ENCODE measurements around the gene CAPN15. TPM values are rescaled to one million over a fixed set of nuclear protein-coding genes. Genes with fewer than 3 reads are reported as not detected.
A peak's percentile ranks its signal among the peaks of the same experiment; 100 is the strongest.

CAPN15 gene
- total RNA-seq, 4 donors from 2014 or later: 21.8 to 42.7 (median 29.2) TPM

DNA sequence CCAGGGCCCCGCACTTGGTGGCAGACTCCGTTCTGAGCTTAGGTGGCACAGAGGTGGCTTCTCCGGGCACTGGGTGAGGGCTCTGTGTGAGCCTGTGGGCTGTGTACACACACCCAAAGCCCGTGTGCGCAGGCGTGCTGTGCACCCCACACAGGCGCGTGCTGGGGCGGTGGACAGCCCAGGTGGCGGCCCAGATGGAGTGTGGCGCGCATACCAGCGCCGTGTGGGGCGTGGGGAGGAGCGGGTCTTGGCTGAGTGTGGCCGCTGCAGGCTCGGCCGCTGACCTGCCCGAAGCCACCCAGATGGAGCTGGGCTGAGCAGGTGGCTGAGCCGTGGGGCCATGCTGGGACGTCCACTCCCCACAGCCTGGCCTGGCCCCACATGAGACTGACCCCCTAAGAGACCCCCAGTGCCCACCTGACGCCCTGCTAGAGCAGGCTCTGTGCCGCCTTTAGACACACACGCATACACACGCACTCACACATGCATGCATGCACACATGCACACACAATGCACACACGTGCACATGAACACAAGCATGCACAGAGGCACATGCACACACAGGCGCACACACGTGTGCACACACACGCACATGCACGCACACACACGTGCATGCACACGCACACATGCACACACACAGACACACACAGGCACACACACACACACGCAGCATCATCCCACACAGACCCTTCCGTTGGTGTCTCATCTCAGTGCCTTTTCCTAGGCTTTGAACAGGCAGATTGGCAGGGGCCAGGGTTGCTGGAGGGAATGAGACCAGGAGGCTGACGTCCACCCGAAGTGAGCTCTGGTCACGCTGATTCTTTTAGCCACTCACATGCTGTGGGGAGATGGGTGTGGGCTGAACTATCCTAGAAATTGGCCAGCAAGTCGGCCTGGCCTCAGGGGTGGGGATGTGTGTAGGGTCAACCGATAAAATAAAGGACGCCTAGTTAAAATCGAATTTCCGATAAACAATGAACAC is 34.7 kb downstream of the CAPN15 start:
- Histone ChIP-seq H3K36me3 (no peaks in the 10 kb centered on the region), H3K9me3 (no peaks in the 10 kb centered on the region), H3K27me3 (peaks cover 75% of the 10 kb centered on the region), H3K27ac (no peak overlapping the region), H3K4me1 (peaks cover 0 to 49% (median 25%) of the 10 kb centered on the region in 3 donors), H3K4me3 (no peak overlapping the region)
- TF ChIP-seq POLR2A (IDR thresholded peaks at IDR 0.05) (no peak), EP300 (IDR thresholded peaks at IDR 0.05) (no peak), CTCF (IDR thresholded peaks at IDR 0.05) (no peak), POLR2AphosphoS5 (IDR thresholded peaks at IDR 0.05) (no peak)
- WGBS, 2 donors (ENCODE audit: low coverage in 1 of 2): 63 to 70% methylated on average over 3 to 11 of the region's 43 CpGs
- ATAC-seq: no peak

DNA sequence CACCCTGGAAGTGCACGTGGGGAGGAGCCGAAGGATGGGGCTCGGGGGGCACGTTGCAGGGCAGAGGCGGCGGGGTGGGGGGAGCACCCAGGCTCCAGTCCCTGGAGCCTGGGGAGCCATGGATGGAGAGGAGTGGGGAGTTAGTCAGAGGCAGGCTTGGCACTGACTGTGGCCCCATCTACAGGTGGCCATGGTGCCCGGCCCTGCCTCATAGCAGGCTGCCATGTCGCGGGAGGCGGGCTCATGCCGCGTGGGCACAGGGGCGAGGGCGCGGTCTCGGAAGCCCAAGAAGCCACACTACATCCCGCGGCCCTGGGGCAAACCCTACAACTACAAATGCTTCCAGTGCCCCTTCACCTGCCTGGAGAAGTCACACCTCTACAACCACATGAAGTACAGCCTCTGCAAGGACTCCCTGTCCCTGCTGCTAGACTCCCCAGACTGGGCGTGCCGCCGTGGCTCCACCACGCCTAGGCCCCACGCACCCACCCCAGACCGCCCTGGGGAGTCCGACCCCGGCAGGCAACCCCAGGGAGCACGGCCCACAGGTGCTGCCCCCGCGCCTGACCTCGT is 35.6 kb downstream of the CAPN15 start:
- Histone ChIP-seq H3K36me3 (no peaks in the 10 kb centered on the region), H3K9me3 (no peaks in the 10 kb centered on the region), H3K27me3 (peaks cover 68% of the 10 kb centered on the region), H3K27ac (no peak overlapping the region), H3K4me1 (peaks cover 0 to 59% (median 28%) of the 10 kb centered on the region in 3 donors), H3K4me3 (no peak overlapping the region)
- no peak for ATAC-seq
- 40% methylated on average over 2 of the region's 30 CpGs; no CpG with 5 or more reads in 1 of the 2 donors for WGBS, 2 donors (ENCODE audit: low coverage in 1 of 2)
- TF ChIP-seq POLR2AphosphoS5 (IDR thresholded peaks at IDR 0.05): no peak
- TF ChIP-seq EP300 (IDR thresholded peaks at IDR 0.05): no peak
- no peak for TF ChIP-seq CTCF (IDR thresholded peaks at IDR 0.05)
- TF ChIP-seq POLR2A (IDR thresholded peaks at IDR 0.05): no peak

GRCh38 chr16:564690-565418 is 37.3 kb downstream of the CAPN15 start:
- WGBS, 2 donors (ENCODE audit: low coverage in 1 of 2): no CpG with 5 or more reads among the region's 42 CpGs
- Histone ChIP-seq H3K4me3 (no peak overlapping the region), H3K36me3 (no peaks in the 10 kb centered on the region), H3K27ac (no peak overlapping the region), H3K9me3 (no peaks in the 10 kb centered on the region), H3K27me3 (peaks cover 51% of the 10 kb centered on the region), H3K4me1 (peaks cover 0 to 60% (median 34%) of the 10 kb centered on the region in 3 donors)
- ATAC-seq: no peak
- TF ChIP-seq POLR2AphosphoS5 (IDR thresholded peaks at IDR 0.05) (no peak), CTCF (IDR thresholded peaks at IDR 0.05) (no peak), EP300 (IDR thresholded peaks at IDR 0.05) (no peak), POLR2A (IDR thresholded peaks at IDR 0.05) (no peak)

GRCh38 chr16:565419-566330 is 38.2 kb downstream of the CAPN15 start:
- Histone ChIP-seq H3K27ac (peak overlapping the region in 2 of 4 donors; percentile 51 to 74), H3K4me1 (peaks cover 0 to 57% (median 38%) of the 10 kb centered on the region in 3 donors)
- no peak for ATAC-seq

More at GRCh38 chr16:565419-566330, 38.2 kb downstream of the CAPN15 start:
- Histone ChIP-seq H3K9me3 (no peaks in the 10 kb centered on the region), H3K4me3 (no peak overlapping the region), H3K36me3 (no peaks in the 10 kb centered on the region), H3K27me3 (peaks cover 43% of the 10 kb centered on the region)
- WGBS, 2 donors (ENCODE audit: low coverage in 1 of 2): 43% methylated on average over 6 of the region's 35 CpGs; no CpG with 5 or more reads in 1 of the 2 donors
- no peak for TF ChIP-seq POLR2AphosphoS5 (IDR thresholded peaks at IDR 0.05)

All from gastroesophageal sphincter (tissue), 4 donors.